NCI-H460 (cell line): ENCODE data around the gene SEMA4F. TPM values are rescaled to one million over a fixed set of nuclear protein-coding genes. Genes with fewer than 3 reads are reported as not detected.
"Not testable (repeated sequence)": the region's sequence is repeated elsewhere in the genome, so short reads cannot be mapped to it uniquely, and the experiment has no call there.

Experiments used
- DNase-seq: peaks from one replicate; pipeline ENCODE4 v3.0.0-alpha.2; 2016; ENCODE audit warnings: low read depth; ENCODE audit errors: extremely low read depth
- polyA plus RNA-seq: library from polyadenylated mRNA; depleted of rRNA; stranded (reverse); fragments of >200 nt; gene quantifications from 2 replicates; pipeline ENCODE4 v1.2.3, GENCODE V29; 2014; cell fraction: nucleus; rRNA removed
- total RNA-seq: library from RNA; depleted of rRNA; stranded (reverse); fragments of >200 nt; shearing (Covaris generic); gene quantifications from 2 replicates; pipeline ENCODE4 v1.2.3, GENCODE V29; 2014; rRNA removed

Gene SEMA4F, protein sequence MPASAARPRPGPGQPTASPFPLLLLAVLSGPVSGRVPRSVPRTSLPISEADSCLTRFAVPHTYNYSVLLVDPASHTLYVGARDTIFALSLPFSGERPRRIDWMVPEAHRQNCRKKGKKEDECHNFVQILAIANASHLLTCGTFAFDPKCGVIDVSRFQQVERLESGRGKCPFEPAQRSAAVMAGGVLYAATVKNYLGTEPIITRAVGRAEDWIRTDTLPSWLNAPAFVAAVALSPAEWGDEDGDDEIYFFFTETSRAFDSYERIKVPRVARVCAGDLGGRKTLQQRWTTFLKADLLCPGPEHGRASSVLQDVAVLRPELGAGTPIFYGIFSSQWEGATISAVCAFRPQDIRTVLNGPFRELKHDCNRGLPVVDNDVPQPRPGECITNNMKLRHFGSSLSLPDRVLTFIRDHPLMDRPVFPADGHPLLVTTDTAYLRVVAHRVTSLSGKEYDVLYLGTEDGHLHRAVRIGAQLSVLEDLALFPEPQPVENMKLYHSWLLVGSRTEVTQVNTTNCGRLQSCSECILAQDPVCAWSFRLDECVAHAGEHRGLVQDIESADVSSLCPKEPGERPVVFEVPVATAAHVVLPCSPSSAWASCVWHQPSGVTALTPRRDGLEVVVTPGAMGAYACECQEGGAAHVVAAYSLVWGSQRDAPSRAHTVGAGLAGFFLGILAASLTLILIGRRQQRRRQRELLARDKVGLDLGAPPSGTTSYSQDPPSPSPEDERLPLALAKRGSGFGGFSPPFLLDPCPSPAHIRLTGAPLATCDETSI
- total RNA-seq: 6.4 and 7.1 TPM in 2 replicates
- polyA plus RNA-seq: 9.5 and 14.2 TPM in 2 replicates

- peak; percentile 98 for DNase-seq
Measured at GRCh38 chr2:74653985-74654882, at the start of gene SEMA4F. Gene SEMA4F (plus strand): TSS chr2:74654247. CDS start chr2:74654377, 130 bp downstream.

DNA sequence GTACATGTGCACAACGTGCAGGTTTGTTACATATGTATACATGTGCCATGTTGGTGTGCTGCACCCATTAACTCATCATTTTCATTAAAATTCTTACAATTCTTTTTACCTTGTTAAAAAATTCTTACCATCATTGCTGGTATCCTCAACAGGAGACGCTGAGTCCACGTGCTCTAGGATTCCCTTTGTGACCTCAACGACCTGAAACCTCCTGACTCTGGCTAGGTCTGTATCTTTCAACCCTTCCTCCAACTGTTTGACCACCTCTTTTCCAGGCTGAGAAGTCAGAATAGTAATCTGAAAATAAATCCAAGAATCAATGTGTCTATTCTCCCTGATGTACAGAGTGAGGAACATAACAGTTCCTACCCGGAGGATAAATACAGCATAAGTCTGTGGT lies 47.1 kb upstream of the SEMA4F start:
- DNase-seq: no peak

DNA sequence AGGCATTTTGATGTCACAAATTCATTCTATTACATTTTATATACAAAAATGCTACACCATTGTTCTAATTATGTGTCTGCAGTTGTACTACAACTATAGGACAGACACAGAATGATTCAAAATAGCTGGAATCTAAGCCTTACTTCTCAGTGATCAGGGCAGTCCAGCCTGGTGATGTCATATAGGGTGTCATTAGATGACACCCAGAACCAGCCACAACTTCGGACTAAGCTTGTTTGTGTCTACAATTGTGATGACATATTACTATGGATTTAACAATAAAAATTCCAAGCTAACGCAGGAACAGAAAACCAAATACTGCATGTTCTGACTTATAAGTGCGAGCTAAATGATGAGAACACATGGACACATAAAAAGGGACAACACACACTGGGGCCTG lies 36.9 kb upstream of the SEMA4F start:
- no peak for DNase-seq

GRCh38 chr2:74618410-74619083 lies 35.5 kb upstream of the SEMA4F start:
- DNase-seq: no peak

- no peak for DNase-seq
Measured at GRCh38 chr2:74619651-74620297, 34.3 kb upstream of the SEMA4F start.

- DNase-seq: no peak
Measured at GRCh38 chr2:74620671-74621070, 33.4 kb upstream of the SEMA4F start.

DNA sequence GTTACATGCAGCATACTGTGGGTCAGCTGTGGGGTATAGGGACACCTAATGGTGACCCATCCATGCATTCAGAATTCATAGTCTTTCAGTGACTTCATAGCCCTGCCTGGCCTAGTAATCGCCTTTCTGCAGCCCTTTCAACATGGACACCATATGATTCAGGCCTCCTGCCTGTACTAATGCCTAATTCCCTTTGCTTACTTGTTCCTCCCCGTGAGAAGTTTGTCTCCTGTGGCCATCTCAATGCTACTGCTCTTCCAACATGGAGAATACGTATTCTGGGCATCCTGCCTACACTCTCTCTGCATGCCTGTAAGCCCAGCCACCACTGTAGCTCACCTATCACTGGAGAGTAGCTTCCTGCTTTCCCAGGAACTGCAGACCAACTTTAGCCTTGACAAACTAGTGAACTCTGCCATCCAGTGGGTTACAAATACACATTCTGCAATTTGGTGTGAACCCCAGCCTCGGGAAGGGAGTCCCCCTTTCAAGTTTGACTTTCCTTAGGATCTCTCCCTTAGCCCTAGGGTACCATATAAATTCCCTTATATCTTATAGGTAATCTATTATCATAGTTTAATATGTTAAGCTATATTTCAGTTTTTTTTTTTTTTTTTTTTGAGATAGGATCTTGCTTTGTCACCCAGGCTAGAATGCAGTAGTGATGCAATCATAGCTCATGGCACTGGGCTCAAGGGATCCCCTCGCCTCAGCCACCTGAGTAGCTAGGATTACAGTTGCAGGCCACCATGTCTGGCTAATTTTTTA lies 28.2 kb upstream of the SEMA4F start:
- no peak for DNase-seq

DNA sequence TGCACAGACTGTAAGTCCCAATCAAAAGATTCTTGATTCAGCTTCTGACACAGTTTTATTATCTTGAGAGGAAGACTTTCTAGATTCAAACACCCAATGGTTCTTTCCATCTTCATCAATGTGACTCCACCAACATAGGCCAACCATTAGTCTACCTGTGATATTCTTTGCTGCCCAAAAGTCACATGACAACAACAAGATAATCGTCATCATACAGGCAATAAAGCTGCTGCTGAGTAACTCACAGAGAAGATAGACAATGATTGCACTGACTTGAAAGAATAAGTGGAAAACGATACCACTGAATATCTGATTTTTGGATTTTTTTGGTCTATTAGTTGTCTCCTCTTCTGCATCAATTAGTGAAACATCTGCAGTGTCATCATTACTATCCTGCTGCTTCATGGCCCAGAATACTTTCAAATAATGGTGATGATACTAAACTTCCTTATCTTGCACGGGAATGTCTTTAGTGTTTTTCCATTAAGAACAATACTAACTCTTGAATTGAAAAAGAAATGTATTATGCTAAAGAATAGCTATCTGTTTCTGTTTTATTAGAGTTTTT lies 25.4 kb upstream of the SEMA4F start:
- no peak for DNase-seq

- DNase-seq: not testable (repeated sequence)
Measured at GRCh38 chr2:74630454-74630853, 23.6 kb upstream of the SEMA4F start.

DNA sequence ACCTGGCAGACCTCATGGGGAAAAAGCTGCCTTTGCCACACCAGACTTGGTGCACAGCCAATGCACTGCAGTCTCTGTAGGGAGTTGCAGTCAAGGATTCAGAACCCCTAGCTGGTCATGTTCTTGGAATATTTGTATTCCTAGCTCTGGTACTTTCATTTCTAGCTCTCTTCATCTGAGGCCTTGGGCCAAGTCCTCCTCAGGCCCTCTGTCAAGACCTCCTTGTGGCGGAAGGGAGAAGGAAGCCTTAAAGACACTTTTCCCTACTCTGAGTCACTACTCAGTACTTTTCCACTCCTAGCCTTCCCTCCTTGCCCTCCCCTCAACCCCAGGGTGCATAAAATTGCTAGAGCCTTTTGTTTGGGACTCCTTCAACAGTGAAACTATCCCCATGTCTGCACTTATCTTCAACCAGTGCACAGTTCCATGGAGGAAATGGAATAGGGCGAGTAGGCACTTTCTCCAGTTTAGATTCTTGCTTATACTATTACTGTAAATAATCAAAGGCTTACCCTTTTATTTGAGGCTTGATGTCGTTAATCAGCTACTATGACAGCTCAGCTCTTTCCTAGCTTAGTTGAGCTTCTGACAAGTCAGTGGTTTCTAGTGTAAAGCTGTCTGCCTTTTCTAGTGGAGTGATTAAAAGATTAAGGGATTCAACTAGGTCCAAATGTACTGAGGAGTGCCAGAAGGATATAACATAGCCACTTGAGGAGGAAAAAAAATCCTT lies 21.7 kb upstream of the SEMA4F start:
- no peak for DNase-seq

GRCh38 chr2:74632939-74633312 lies 21.1 kb upstream of the SEMA4F start:
- no peak for DNase-seq

GRCh38 chr2:74639550-74639949 lies 14.5 kb upstream of the SEMA4F start:
- no peak for DNase-seq

DNA sequence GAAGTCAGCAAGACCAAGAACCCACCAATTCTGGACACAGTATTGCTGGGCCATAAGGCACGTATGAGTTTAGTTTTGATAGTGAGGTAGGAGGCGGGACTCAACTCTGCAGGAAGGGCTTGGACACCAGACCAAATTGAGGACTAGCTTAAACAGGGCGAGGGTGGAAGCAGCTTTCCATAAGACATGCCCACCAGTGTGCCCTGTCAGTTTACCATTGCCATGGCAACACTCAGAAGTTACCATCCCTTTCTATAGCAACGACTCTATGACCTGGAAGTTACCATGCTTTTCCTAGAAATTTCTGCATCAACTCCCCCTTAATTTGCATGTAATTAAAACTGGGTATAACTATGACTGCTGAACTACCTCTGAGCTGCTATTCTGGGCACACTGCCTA lies 8.7 kb upstream of the SEMA4F start:
- no peak for DNase-seq

DNA sequence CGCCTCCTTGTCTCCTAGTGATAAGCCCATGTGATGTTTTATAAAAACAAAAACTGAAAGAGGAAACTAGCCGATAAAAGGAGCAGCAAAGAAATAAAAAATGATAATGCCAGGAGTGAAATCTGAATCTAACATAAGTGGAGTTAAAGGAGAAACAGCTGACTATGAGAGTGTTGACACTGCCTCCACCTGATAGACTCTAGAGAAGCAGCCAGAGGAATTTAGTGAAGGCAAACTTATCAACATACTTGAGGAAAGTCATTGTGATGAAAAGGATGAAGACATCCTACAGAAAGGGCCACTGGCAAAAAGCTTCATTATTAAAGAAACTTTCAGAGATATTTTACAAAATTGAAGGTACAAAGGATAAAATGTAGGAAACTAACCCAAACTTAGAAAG lies 7.8 kb upstream of the SEMA4F start:
- no peak for DNase-seq

GRCh38 chr2:74646834-74647482 lies 7.1 kb upstream of the SEMA4F start:
- no peak for DNase-seq

DNA sequence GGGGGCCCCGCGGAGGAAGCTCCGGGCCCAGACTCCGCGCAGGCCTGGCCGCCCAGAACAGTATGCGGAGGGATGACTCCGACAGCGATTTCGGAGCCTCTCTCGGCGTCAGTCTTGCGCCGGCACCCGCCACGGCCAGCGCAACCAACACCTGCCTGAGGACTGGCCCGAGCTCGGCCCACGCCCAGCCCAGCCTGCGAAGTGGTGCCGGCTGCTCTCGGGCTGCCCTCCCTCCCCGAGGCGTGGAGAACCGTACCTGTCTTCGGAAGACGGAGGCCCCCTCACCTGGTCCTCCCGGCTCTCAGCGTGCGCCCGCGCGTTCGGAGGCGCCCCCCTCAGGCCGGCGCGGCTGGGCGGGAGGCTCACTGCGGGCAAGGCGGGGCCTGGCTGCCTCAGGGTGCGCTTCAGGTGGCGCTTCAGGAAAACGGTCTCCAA lies 6.0 kb upstream of the SEMA4F start, which contains the start of gene M1AP:
Gene M1AP (minus strand): TSS at position 322 of the 435 bp plus-strand sequence. CDS start 8,055 bp downstream, outside the sequence.
- no peak for DNase-seq

- no peak for DNase-seq
Measured at GRCh38 chr2:74653589-74653984, 460 bp upstream of the SEMA4F start.
